Stimulated activated CD4-positive, alpha-beta T cell treated with anti-CD3 and anti-CD28 coated beads, TNF-alpha, amount 100 ng/mL, for 48 hours (primary cell): Measurements from ENCODE around the gene TRMT11.

Source experiments
- DNase-seq, 3 donors: peaks; one replicate each; pipeline ENCODE4 v3.0.0-alpha.2; 2020; ENCODE audit warnings: low read depth in 3 of 3

TRMT11 gene

DNA sequence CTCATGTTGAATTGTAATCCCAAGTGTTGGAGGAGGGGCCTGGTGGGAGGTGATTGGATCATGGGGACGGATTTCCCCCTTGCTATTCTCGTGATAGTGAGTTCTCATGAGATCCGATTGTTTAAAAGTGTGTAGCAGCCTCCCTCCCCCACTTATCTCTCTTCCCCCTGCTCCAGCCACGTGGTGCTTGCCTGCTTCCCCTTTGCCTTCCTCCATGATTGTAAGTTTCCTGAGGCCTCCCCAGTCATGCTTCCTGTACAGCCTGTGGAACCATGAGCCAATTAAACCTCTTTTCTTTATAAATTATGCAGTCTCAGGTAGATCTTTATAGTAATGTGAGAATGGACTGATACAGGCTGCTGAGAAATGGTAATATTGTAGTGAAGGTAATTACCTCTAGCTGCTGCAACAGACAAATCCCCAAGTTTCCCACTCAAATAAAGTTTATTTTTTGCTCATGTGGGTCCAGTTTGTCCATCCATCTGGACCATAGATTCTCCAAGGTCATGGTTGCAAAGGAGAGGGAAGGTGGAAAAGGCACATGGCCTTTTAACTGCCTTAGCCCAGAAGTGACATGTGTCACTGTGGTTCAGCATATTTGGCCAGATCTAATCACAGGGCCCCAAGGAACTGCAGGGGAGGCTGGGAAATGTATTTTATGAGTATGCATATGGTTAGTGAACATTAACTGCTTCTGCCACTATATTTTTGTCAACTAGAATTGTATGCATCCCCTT, 89.2 kb downstream of the TRMT11 start:
- DNase-seq, result no peak

GRCh38 chr6:126076992-126077664, 90.8 kb downstream of the TRMT11 start:
- no peak for DNase-seq

GRCh38 chr6:126077810-126078776, 91.8 kb downstream of the TRMT11 start:
- no peak for DNase-seq

DNA sequence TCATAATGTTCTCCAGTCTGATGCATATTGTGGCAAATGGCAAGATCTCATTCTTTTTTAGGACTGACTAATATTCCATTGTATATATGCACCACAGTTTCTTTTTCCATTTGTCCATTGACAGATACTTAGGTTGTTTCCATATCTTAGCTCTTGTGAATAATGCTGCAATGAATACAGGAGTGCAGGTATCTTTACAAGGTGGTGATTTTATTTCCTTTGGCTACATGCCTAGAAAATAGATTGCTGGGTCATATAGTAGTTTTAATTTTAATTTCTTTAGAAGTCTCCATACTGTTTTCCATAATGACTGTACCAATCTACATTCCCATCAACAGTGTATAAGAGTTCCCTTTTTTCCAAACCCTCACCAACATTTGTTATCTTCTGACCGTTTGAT, 97.5 kb downstream of the TRMT11 start:
- no peak for DNase-seq

DNA sequence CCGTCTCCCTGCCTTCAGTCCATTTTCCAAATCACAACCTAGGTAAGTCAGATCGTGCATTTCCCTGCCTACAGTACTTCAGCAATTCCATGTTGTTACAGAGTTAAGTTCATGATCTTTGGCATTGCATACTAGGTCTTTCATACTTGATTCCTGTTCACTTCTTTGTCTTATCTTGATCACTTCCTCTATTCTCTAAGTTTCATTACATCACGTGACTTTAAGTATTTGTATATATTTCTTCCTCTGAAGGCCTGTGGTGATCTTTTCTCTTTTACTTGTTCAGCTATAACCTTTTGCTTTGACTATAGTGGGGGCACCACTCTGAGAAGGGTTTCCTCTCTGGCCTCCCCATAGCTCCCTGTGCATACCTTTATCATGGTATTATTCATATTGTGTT, 100.2 kb downstream of the TRMT11 start:
- no peak for DNase-seq
